Measurements from ENCODE around the gene METTL5. TPM values are rescaled to one million over a fixed set of nuclear protein-coding genes. Genes with fewer than 3 reads are reported as not detected.

METTL5 gene
- total RNA-seq, result 87.7 and 104 TPM in 2 replicates

DNA sequence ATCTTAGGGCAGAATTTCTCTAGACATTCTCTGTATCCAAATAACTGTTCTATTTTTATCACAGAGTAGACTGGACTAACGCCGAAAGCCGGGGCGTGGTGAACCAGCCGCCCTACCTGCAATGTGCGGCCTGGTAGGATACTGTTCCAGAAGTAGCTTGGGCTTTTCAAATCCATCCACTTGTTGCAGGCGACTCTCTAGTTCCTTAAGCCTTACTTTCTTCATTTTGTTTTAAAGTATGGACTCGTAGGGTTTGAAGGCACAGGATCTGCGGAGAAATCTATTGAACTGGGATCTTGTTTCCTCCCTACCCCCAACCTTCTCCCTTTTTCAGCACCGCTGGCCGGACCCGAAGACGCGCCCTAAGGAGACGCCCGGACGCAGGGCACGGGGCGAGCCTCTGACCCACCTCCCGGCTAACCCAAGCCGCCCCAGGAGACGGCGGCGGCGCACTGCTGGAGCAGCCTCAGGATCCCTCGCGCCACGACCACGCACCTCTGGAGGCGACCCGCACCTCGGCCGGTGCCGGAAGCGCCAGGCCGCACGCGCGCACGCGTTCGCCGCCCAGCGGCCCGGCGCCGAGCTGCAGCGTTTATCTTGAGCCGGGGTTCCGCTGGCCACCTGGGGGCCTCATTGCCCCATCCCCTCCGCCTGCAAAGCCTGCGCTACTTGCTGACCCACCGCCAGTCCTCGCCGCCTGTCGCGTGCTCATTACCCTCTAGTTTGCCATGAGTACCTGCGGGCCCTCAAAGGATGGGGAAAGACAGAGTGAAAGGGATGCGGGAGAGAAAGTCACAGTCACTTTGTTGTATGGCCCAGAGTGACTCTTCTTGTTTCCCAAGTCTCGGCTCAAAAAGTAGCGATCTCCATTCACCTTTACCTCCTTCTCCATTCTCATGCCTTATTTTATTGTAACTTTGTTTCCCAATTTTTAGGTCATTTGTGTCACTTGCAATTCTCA, at the start of gene METTL5:
METTL5 (minus strand) TSS at position 533 of the 961 bp plus-strand sequence; CDS start at position 225, 308 bp downstream.

GRCh38 chr2:169827272-169828140, 2.8 kb upstream of the METTL5 start, which contains the start of gene UBR3:
Gene UBR3, plus strand, starts transcription at chr2:169827454. Its CDS starts 54 bp downstream, at chr2:169827508.

GRCh38 chr2:169798718-169799592, 25.8 kb downstream of the METTL5 start, which contains the start of gene SSB:
Gene SSB, plus strand, starts transcription at chr2:169798871. Its CDS starts 2,090 bp downstream, at chr2:169800961.

Other genes with a start within 250 kb of the METTL5 start
- gene PPIG, start 240.6 kb downstream of the METTL5 start, total RNA-seq, result 19.0 and 19.8 TPM in 2 replicates
- gene CFAP210, start 130.5 kb downstream of the METTL5 start, total RNA-seq, result not detected in 2 replicates
- gene PHOSPHO2, start 130.4 kb downstream of the METTL5 start, total RNA-seq, result 0.96 and 1.3 TPM in 2 replicates
- 6.3 and 7.2 TPM in 2 replicates for gene KLHL23, start 91.1 kb downstream of the METTL5 start, total RNA-seq
- 58.3 and 79.1 TPM in 2 replicates for gene SSB, start 26.0 kb downstream of the METTL5 start, total RNA-seq
- 17.4 and 30.9 TPM in 2 replicates for gene UBR3, start 2.5 kb upstream of the METTL5 start, total RNA-seq